ENCODE data around the gene USP32. TPM values are rescaled to one million over a fixed set of nuclear protein-coding genes. Genes with fewer than 3 reads are reported as not detected.
"Not testable (repeated sequence)": the region's sequence is repeated elsewhere in the genome, so short reads cannot be mapped to it uniquely, and the experiment has no call there.

The USP32 gene
- total and polyA plus RNA-seq, 10 of the 15 experiments (the other 5 are each of a cell fraction or from before 2014, with no cell fraction given): 7.8 to 37.3 (median 25.5) TPM

DNA sequence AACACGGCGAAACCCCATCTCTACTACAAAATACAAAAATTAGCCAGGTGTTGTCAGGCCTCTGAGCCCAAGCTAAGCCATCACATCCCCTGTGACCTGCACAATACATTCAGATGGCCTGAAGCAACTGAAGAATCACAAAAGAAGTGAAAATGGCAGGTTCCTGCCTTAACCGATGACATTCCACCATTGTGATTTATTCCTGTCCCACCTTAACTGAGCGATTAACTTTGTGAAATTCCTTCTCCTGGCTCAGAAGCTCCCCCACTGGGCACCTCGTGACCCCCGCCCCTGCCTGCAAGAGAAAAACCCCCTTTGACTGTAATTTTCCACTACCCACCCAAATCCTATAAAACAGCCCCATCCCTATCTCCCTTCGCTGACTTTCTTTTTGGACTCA lies 7.0 kb downstream of the USP32 start:
- in situ Hi-C loops (cut with MboI); DNase-seq (ENCODE audit: low read depth, low spot score); H3K27me3 ChIP-seq (replicated peaks in 1 of 2; ENCODE audit: control insufficient read depth in 2 of 2, insufficient read depth in 2 of 2, low read length in 1 of 2); H2AFZ ChIP-seq (ENCODE audit: control insufficient read depth, low read depth, low read length); H3K4me2 ChIP-seq (ENCODE audit: control insufficient read depth, insufficient read depth); H3K9me3 ChIP-seq (replicated peaks; ENCODE audit: control insufficient read depth, insufficient read depth, low read length); H3K36me3 ChIP-seq (ENCODE audit: control insufficient read depth in 2 of 2, insufficient read depth in 2 of 2, low read length in 1 of 2); H3K4me3 ChIP-seq; CTCF ChIA-PET; H4K20me1 ChIP-seq (ENCODE audit: control insufficient read depth, insufficient read depth); ATAC-seq; H3K9ac ChIP-seq (ENCODE audit: control insufficient read depth, insufficient read depth, low read length); H3K4me1 ChIP-seq (ENCODE audit: control insufficient read depth, insufficient read depth, low read length); BruUV-seq (replicated peaks); H3K27ac ChIP-seq (ENCODE audit: control insufficient read depth, insufficient read depth); FAIRE-seq; intact Hi-C loops (cut with micrococcal nuclease; ENCODE audit: unreplicated experiment): not testable (repeated sequence)
- ChIA-PET RAD21 (ENCODE audit: unreplicated experiment) (interaction anchor here (4.4 kb wide), 1 partner anchor 13 kb away, joined by 23 read pairs; no protein-coding TSS in a partner anchor), POLR2A (interaction anchor here (0.6 to 1.1 kb wide), 2 partner anchors 81 to 87 kb away, joined by 3 to 4 read pairs; no protein-coding TSS in a partner anchor), SMC1A (ENCODE audit: uncharacterized antibody, unreplicated experiment) (interaction anchor here (1.2 to 4.0 kb wide), 3 partner anchors 12 to 88 kb away, joined by 3 to 32 read pairs (median 5); no protein-coding TSS in a partner anchor)
- 94% methylated on average over 7 of the region's 7 CpGs for WGBS (ENCODE audit: insufficient coverage, insufficient replicate concordance, low lambda C conversion rate, missing lambda C conversion rate)
- H3K79me2 ChIP-seq (ENCODE audit: control insufficient read depth, insufficient read depth, low read length): peaks cover 52% of the 10 kb centered on the region

DNA sequence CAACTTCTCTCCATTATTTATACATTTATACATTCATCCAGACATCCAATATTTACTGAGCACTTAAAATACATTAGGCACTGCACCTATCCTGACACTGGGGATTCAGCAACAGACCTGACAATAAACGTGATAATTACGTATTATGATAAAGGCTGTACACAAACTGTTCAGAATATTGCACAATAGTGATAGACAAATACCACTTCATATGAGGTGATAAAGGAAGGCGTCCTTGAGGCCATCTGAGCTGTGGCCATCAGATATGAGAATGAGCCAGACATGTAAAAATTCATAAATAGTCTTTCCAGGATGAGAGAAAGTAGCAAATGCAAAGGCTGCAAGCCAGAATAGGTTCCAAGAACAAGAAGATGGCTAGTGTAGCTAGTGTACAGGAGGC lies 8.6 kb downstream of the USP32 start:
- ATAC-seq: no peak
- no peak overlapping the region for H2AFZ ChIP-seq (ENCODE audit: control insufficient read depth, low read depth, low read length)
- DNase-seq (ENCODE audit: low read depth, low spot score): no peak
- no peak overlapping the region for H3K4me3 ChIP-seq
- 95% methylated on average over 3 of the region's 3 CpGs for WGBS (ENCODE audit: insufficient coverage, insufficient replicate concordance, low lambda C conversion rate, missing lambda C conversion rate)
- in situ Hi-C loops (cut with MboI) (no loop called here), intact Hi-C loops (cut with micrococcal nuclease; ENCODE audit: unreplicated experiment) (no loop called here)
- no peak overlapping the region for H3K27ac ChIP-seq (ENCODE audit: control insufficient read depth, insufficient read depth)
- peaks cover 3% of the 10 kb centered on the region; the same call in 1 of the 2 replicates for H3K4me1 ChIP-seq (ENCODE audit: control insufficient read depth, insufficient read depth, low read length)
- peaks cover 0 to 4% of the 10 kb centered on the region in 2 experiments; a peak in 2 of 4 replicates for H3K36me3 ChIP-seq (ENCODE audit: control insufficient read depth in 2 of 2, insufficient read depth in 2 of 2, low read length in 1 of 2)
- ChIA-PET CTCF (interaction anchor here (0.6 to 1.5 kb wide), 4 partner anchors 14 to 971 kb away, joined by 3 to 4 read pairs (median 4); no protein-coding TSS in a partner anchor), POLR2A (interaction anchor here (0.6 to 1.0 kb wide), 6 partner anchors 8 to 477 kb away, joined by 3 to 6 read pairs (median 3); partner anchors contain the start of gene USP32), SMC1A (ENCODE audit: uncharacterized antibody, unreplicated experiment) (interaction anchor here (0.6 to 2.5 kb wide), 5 partner anchors 14 to 142 kb away, joined by 3 to 8 read pairs (median 4); no protein-coding TSS in a partner anchor), RAD21 (ENCODE audit: unreplicated experiment) (interaction anchor here (1.1 to 1.3 kb wide), 2 partner anchors 10 to 152 kb away, joined by 4 read pairs; no protein-coding TSS in a partner anchor)
- no peaks in the 10 kb centered on the region for H4K20me1 ChIP-seq (ENCODE audit: control insufficient read depth, insufficient read depth)
- no peaks in the 10 kb centered on the region for H3K9me3 ChIP-seq (replicated peaks; ENCODE audit: control insufficient read depth, insufficient read depth, low read length)
- H3K4me2 ChIP-seq (ENCODE audit: control insufficient read depth, insufficient read depth): no peak overlapping the region
- no TSS peak for BruUV-seq (replicated peaks)
- peaks cover 44% of the 10 kb centered on the region for H3K79me2 ChIP-seq (ENCODE audit: control insufficient read depth, insufficient read depth, low read length)
- no peak overlapping the region for H3K9ac ChIP-seq (ENCODE audit: control insufficient read depth, insufficient read depth, low read length)
- H3K27me3 ChIP-seq (replicated peaks in 1 of 2; ENCODE audit: control insufficient read depth in 2 of 2, insufficient read depth in 2 of 2, low read length in 1 of 2): no peaks in the 10 kb centered on the region
- FAIRE-seq: no peak
- no peak for TF ChIP-seq SREBF2 (IDR thresholded peaks at IDR 0.05; ENCODE audit: low read length)
- TF ChIP-seq KLF5 (IDR thresholded peaks at IDR 0.05; ENCODE audit: partially characterized antibody): no peak
- TF ChIP-seq YY1 (IDR thresholded peaks at IDR 0.05; ENCODE audit: low read depth, low read length): no peak
- TF ChIP-seq MYB (IDR thresholded peaks at IDR 0.05; ENCODE audit: borderline replicate concordance, low read depth, low read length): no peak
- no peak for TF ChIP-seq MYC (IDR thresholded peaks at IDR 0.05; ENCODE audit: insufficient read depth, insufficient read length, insufficient replicate concordance, low read length, severe bottlenecking)
- no peak for TF ChIP-seq IKZF2 (IDR thresholded peaks at IDR 0.05)
- no peak for TF ChIP-seq CHD1 (IDR thresholded peaks at IDR 0.05; ENCODE audit: low read depth, low read length)
- TF ChIP-seq MEF2A (IDR thresholded peaks at IDR 0.05; ENCODE audit: insufficient read depth, low read depth, low read length): no peak
- TF ChIP-seq RUNX3 (IDR thresholded peaks at IDR 0.05; ENCODE audit: low read length): no peak
- TF ChIP-seq, protein P1, sequence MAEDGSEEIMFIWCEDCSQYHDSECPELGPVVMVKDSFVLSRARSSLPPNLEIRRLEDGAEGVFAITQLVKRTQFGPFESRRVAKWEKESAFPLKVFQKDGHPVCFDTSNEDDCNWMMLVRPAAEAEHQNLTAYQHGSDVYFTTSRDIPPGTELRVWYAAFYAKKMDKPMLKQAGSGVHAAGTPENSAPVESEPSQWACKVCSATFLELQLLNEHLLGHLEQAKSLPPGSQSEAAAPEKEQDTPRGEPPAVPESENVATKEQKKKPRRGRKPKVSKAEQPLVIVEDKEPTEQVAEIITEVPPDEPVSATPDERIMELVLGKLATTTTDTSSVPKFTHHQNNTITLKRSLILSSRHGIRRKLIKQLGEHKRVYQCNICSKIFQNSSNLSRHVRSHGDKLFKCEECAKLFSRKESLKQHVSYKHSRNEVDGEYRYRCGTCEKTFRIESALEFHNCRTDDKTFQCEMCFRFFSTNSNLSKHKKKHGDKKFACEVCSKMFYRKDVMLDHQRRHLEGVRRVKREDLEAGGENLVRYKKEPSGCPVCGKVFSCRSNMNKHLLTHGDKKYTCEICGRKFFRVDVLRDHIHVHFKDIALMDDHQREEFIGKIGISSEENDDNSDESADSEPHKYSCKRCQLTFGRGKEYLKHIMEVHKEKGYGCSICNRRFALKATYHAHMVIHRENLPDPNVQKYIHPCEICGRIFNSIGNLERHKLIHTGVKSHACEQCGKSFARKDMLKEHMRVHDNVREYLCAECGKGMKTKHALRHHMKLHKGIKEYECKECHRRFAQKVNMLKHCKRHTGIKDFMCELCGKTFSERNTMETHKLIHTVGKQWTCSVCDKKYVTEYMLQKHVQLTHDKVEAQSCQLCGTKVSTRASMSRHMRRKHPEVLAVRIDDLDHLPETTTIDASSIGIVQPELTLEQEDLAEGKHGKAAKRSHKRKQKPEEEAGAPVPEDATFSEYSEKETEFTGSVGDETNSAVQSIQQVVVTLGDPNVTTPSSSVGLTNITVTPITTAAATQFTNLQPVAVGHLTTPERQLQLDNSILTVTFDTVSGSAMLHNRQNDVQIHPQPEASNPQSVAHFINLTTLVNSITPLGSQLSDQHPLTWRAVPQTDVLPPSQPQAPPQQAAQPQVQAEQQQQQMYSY (CRISPR knock-in tag; IDR thresholded peaks at IDR 0.05): no peak
- TF ChIP-seq POLR2AphosphoS5 (IDR thresholded peaks at IDR 0.05; ENCODE audit: low read length): no peak
- TF ChIP-seq RELA (IDR thresholded peaks at IDR 0.05; ENCODE audit: borderline replicate concordance, partially characterized antibody): no peak
- no peak for TF ChIP-seq NR2F1 (conservative IDR thresholded peaks at IDR 0.05)

Data from GM12878 (cell line).